Neural progenitor cell (in vitro differentiated cells): Measurements from ENCODE around the gene NLRP3. TPM values are rescaled to one million over a fixed set of nuclear protein-coding genes. Genes with fewer than 3 reads are reported as not detected.

Source experiments
- DNase-seq: peaks from one replicate; pipeline ENCODE4 v3.0.0-alpha.2; 2016; ENCODE audit warnings: low spot score
- H2AFZ ChIP-seq: fragments of 200-600 bp; sonication (generic); replicated peaks from 2 replicates; pipeline ENCODE4 v1.6.1; 2016; ENCODE audit warnings: antibody characterized with exemption
- H3F3A ChIP-seq: fragments of 200-600 bp; sonication (generic); 2 replicates; pipeline ENCODE4 v1.6.1; 2016; ENCODE audit warnings: antibody characterized with exemption, low read depth
- H3K27ac ChIP-seq: fragments of 200-600 bp; sonication (generic); 2 replicates; pipeline ENCODE4 v1.5.1; 2016; ENCODE audit warnings: mild to moderate bottlenecking
- H3K27me3 ChIP-seq: fragments of 200-600 bp; sonication (generic); 2 replicates; pipeline ENCODE4 v1.6.1; 2016; ENCODE audit warnings: mild to moderate bottlenecking, moderate library complexity
- H3K36me3 ChIP-seq: fragments of 200-600 bp; sonication (generic); 2 replicates; pipeline ENCODE4 v1.5.1; 2016
- H3K4me1 ChIP-seq: fragments of 200-600 bp; sonication (generic); 2 replicates; pipeline ENCODE4 v1.6.1; 2016; ENCODE audit warnings: mixed run types
- H3K4me2 ChIP-seq: fragments of 200-600 bp; sonication (generic); 2 replicates; pipeline ENCODE4 v1.6.1; 2016
- H3K4me3 ChIP-seq: fragments of 200-600 bp; sonication (generic); 2 replicates; pipeline ENCODE4 v1.5.1; 2016
- H3K79me2 ChIP-seq: fragments of 200-600 bp; sonication (generic); 2 replicates; pipeline ENCODE4 v1.6.1; 2016; ENCODE audit warnings: low read depth
- H3K9ac ChIP-seq: fragments of 200-600 bp; sonication (generic); 2 replicates; pipeline ENCODE4 v1.6.1; 2016
- H3K9me3 ChIP-seq: fragments of 200-600 bp; sonication (generic); 2 replicates; pipeline ENCODE4 v1.5.1; 2016; ENCODE audit warnings: low read depth
- H4K20me1 ChIP-seq: fragments of 200-600 bp; sonication (generic); 2 replicates; pipeline ENCODE4 v1.6.1; 2016; ENCODE audit warnings: low read depth
- H3K27ac Mint-ChIP-seq: 3 replicates; pipeline ENCODE4 v1.8.0; 2021; ENCODE audit warnings: mixed read lengths
- H3K27me3 Mint-ChIP-seq: 2 replicates; pipeline ENCODE4 v1.8.0; 2022; ENCODE audit warnings: low read depth, mild to moderate bottlenecking, inconsistent platforms, moderate library complexity, mixed read lengths; ENCODE audit not compliant: insufficient read depth
- H3K36me3 Mint-ChIP-seq: 3 replicates; pipeline ENCODE4 v1.8.0; 2021; ENCODE audit warnings: mixed read lengths
- H3K4me1 Mint-ChIP-seq: 3 replicates; pipeline ENCODE4 v1.8.0; 2021; ENCODE audit warnings: mixed read lengths
- H3K4me3 Mint-ChIP-seq: 3 replicates; pipeline ENCODE4 v1.8.0; 2021; ENCODE audit warnings: mild to moderate bottlenecking, moderate library complexity, mixed read lengths
- H3K9me3 Mint-ChIP-seq: 3 replicates; pipeline ENCODE4 v1.8.0; 2020; ENCODE audit warnings: mixed read lengths
- CTCF ChIP-seq: fragments of 200-600 bp; sonication (generic); IDR thresholded peaks from 2 replicates; pipeline ENCODE4 v1.5.1; 2017; ENCODE audit warnings: antibody characterized with exemption, mild to moderate bottlenecking
- EZH2 ChIP-seq: fragments of 200-600 bp; sonication (generic); IDR thresholded peaks from 2 replicates; pipeline ENCODE4 v1.6.1; 2017; ENCODE audit warnings: antibody characterized with exemption, mild to moderate bottlenecking, moderate library complexity
- EZH2phosphoT487 ChIP-seq: fragments of 200-600 bp; sonication (generic); IDR thresholded peaks from 2 replicates; pipeline ENCODE4 v1.6.1; 2017; ENCODE audit warnings: antibody characterized with exemption
- total RNA-seq: library from RNA; depleted of rRNA; stranded (reverse); fragments of >200 nt; gene quantifications from 2 replicates; pipeline ENCODE4 v1.2.3, GENCODE V29; 2015; ENCODE audit warnings: low replicate concordance

Gene NLRP3
- total RNA-seq, 1 donor from 2014 or later: 2.6 TPM

- Histone ChIP-seq H3K4me3 (no peak overlapping the region), H2AFZ (no peak overlapping the region)
These were observed 37.3 kb downstream of the NLRP3 start for GRCh38 chr1:247453245-247453644.

GRCh38 chr1:247453997-247454396 is 38.0 kb downstream of the NLRP3 start:
- Histone ChIP-seq H2AFZ (no peak overlapping the region), H3K4me2 (no peak overlapping the region), H3K79me2 (no peaks in the 10 kb centered on the region), H3K4me1 (no peaks in the 10 kb centered on the region), H3F3A (no peaks in the 10 kb centered on the region), H3K4me3 (no peak overlapping the region), H3K27ac (no peak overlapping the region), H3K9me3 (no peaks in the 10 kb centered on the region), H3K36me3 (no peaks in the 10 kb centered on the region), H3K27me3 (no peaks in the 10 kb centered on the region), H3K9ac (no peak overlapping the region), H4K20me1 (no peaks in the 10 kb centered on the region)
- no peaks in the 10 kb centered on the region for H3K9me3 Mint-ChIP-seq
- TF ChIP-seq CTCF (no peak), EZH2 (no peak), EZH2phosphoT487 (no peak)
- H3K27me3 Mint-ChIP-seq: peaks cover 14% of the 10 kb centered on the region
- H3K4me1 Mint-ChIP-seq: peaks cover 13% of the 10 kb centered on the region
- no peak overlapping the region for H3K27ac Mint-ChIP-seq
- no peaks in the 10 kb centered on the region for H3K36me3 Mint-ChIP-seq
- DNase-seq: no peak
- H3K4me3 Mint-ChIP-seq: no peak overlapping the region

More at GRCh38 chr1:247453245-247453644, 37.3 kb downstream of the NLRP3 start:
- no peaks in the 10 kb centered on the region for H3F3A ChIP-seq
- H3K9ac ChIP-seq: no peak overlapping the region
- Mint-ChIP-seq H3K4me1 (peaks cover 13% of the 10 kb centered on the region), H3K4me3 (no peak overlapping the region), H3K27me3 (peaks cover 14% of the 10 kb centered on the region), H3K36me3 (no peaks in the 10 kb centered on the region), H3K9me3 (no peaks in the 10 kb centered on the region), H3K27ac (no peak overlapping the region)
- no peaks in the 10 kb centered on the region for H3K4me1 ChIP-seq
- no peaks in the 10 kb centered on the region for H3K27me3 ChIP-seq
- H3K4me2 ChIP-seq: no peak overlapping the region
- DNase-seq: no peak
- no peaks in the 10 kb centered on the region for H3K79me2 ChIP-seq
- TF ChIP-seq EZH2 (no peak), EZH2phosphoT487 (no peak)
- H3K36me3 ChIP-seq: no peaks in the 10 kb centered on the region
- no peaks in the 10 kb centered on the region for H4K20me1 ChIP-seq
- no peaks in the 10 kb centered on the region for H3K9me3 ChIP-seq
- H3K27ac ChIP-seq: no peak overlapping the region

- H4K20me1 ChIP-seq: no peaks in the 10 kb centered on the region
- no peaks in the 10 kb centered on the region for H3K36me3 ChIP-seq
- H3K27ac Mint-ChIP-seq: no peak overlapping the region
- no peaks in the 10 kb centered on the region for H3K27me3 ChIP-seq
- H3K4me1 Mint-ChIP-seq: peaks cover 13% of the 10 kb centered on the region
- no peak for DNase-seq
- H3K36me3 Mint-ChIP-seq: no peaks in the 10 kb centered on the region
- peaks cover 10% of the 10 kb centered on the region for H3K27me3 Mint-ChIP-seq
- H3K4me3 ChIP-seq: no peak overlapping the region
- no peak overlapping the region for H3K9ac ChIP-seq
- no peaks in the 10 kb centered on the region for H3K79me2 ChIP-seq
- H2AFZ ChIP-seq: no peak overlapping the region
- H3K4me1 ChIP-seq: no peaks in the 10 kb centered on the region
- no peak overlapping the region for H3K4me2 ChIP-seq
- H3K4me3 Mint-ChIP-seq: no peak overlapping the region
- H3F3A ChIP-seq: no peaks in the 10 kb centered on the region
- H3K9me3 ChIP-seq: no peaks in the 10 kb centered on the region
- peaks cover under 1% of the 10 kb centered on the region for H3K9me3 Mint-ChIP-seq
- no peak overlapping the region for H3K27ac ChIP-seq
- no peak for TF ChIP-seq EZH2phosphoT487
These were observed 40.0 kb downstream of the NLRP3 start for GRCh38 chr1:247456021-247456420.

- H3F3A ChIP-seq: no peaks in the 10 kb centered on the region
- H3K4me1 ChIP-seq: no peaks in the 10 kb centered on the region
These were observed 41.1 kb downstream of the NLRP3 start for GRCh38 chr1:247456914-247457639.

More at GRCh38 chr1:247456914-247457639, 41.1 kb downstream of the NLRP3 start:
- H3K4me1 Mint-ChIP-seq: peaks cover 13% of the 10 kb centered on the region
- no peak overlapping the region for H3K27ac ChIP-seq
- DNase-seq: no peak
- no peaks in the 10 kb centered on the region for H4K20me1 ChIP-seq
- no peak overlapping the region for H3K9ac ChIP-seq
- H3K79me2 ChIP-seq: no peaks in the 10 kb centered on the region
- H3K9me3 ChIP-seq: no peaks in the 10 kb centered on the region
- peaks cover 8% of the 10 kb centered on the region for H3K27me3 Mint-ChIP-seq
- H3K4me3 ChIP-seq: no peak overlapping the region
- TF ChIP-seq EZH2 (no peak), EZH2phosphoT487 (no peak), CTCF (no peak)
- no peak overlapping the region for H3K4me2 ChIP-seq
- no peak overlapping the region for H3K4me3 Mint-ChIP-seq
- H3K36me3 Mint-ChIP-seq: no peaks in the 10 kb centered on the region
- no peaks in the 10 kb centered on the region for H3K27me3 ChIP-seq
- H2AFZ ChIP-seq: no peak overlapping the region
- H3K9me3 Mint-ChIP-seq: peaks cover 7% of the 10 kb centered on the region
- H3K36me3 ChIP-seq: no peaks in the 10 kb centered on the region
- H3K27ac Mint-ChIP-seq: no peak overlapping the region
